IMR-90 (cell line): ENCODE data around the gene CYTH1. TPM values are rescaled to one million over a fixed set of nuclear protein-coding genes. Genes with fewer than 3 reads are reported as not detected.

ENCODE experiments used
- ATAC-seq: fragments of 200-7000 bp; cut with Tn5 transposase; 2 replicates; pipeline ENCODE4 v1.9.1; 2020; ENCODE audit warnings: low read depth, mild to moderate bottlenecking, moderate library complexity
- BruUV-seq: library from RNA; stranded (reverse); fragments of 400-500 nt; replicated peaks from 2 replicates; lab custom pipeline; 2021; lab: Mats Ljungman, UMichigan
- CTCF ChIA-PET: fragments of 300-600 bp; formaldehyde crosslinking; extraction: SDS; loops from one replicate; lab custom pipeline; 2021; ENCODE audit warnings: antibody characterized with exemption; lab: Yijun Ruan, JAX
- POLR2A ChIA-PET: fragments of 300-600 bp; sonication (Branson Sonifier 250); formaldehyde crosslinking; loops from one replicate; lab custom pipeline; 2022; ENCODE audit warnings: antibody characterized with exemption; ENCODE audit not compliant: unreplicated experiment; lab: Charles Lee
- DNase-seq: peaks from one replicate; pipeline ENCODE4 v3.0.0; 2013
- H2AFZ ChIP-seq: replicated peaks from 2 replicates; pipeline ENCODE3; 2013; ENCODE audit warnings: low read length, mild to moderate bottlenecking; ENCODE audit not compliant: poor library complexity
- H2AK5ac ChIP-seq: 2 replicates; pipeline ENCODE4 v1.6.1; 2013; ENCODE audit warnings: low read depth, low read length, inconsistent platforms
- H2AK9ac ChIP-seq: replicated peaks from 2 replicates; pipeline ENCODE3; 2013; ENCODE audit warnings: mild to moderate bottlenecking, low read depth, low read length, moderate library complexity; ENCODE audit not compliant: poor library complexity
- H2BK120ac ChIP-seq: 2 replicates; pipeline ENCODE4 v1.6.1; 2013; ENCODE audit warnings: low read depth, low read length, inconsistent platforms
- H2BK15ac ChIP-seq: 3 replicates; pipeline ENCODE4 v1.6.1; 2013; ENCODE audit warnings: low read depth, low read length, inconsistent platforms
- H2BK20ac ChIP-seq: 2 replicates; pipeline ENCODE4 v1.6.1; 2013; ENCODE audit warnings: low read depth, mild to moderate bottlenecking, inconsistent platforms, low read length, moderate library complexity
- H2BK5ac ChIP-seq: 2 replicates; pipeline ENCODE4 v1.6.1; 2013; ENCODE audit warnings: mild to moderate bottlenecking, low read depth, low read length, inconsistent platforms; ENCODE audit not compliant: poor library complexity, severe bottlenecking
- H3K14ac ChIP-seq: replicated peaks from 2 replicates; pipeline ENCODE4 v1.6.1; 2013; ENCODE audit warnings: low read depth, low read length, inconsistent platforms
- H3K18ac ChIP-seq: 2 replicates; pipeline ENCODE4 v1.6.1; 2013; ENCODE audit warnings: low read depth, low read length, control low read depth
- H3K23ac ChIP-seq: 2 replicates; pipeline ENCODE4 v1.6.1; 2013; ENCODE audit warnings: low read depth, low read length, inconsistent platforms
- H3K27ac ChIP-seq: 2 replicates; pipeline ENCODE4 v1.5.1; 2013; ENCODE audit warnings: mild to moderate bottlenecking, control low read depth, low read length; ENCODE audit not compliant: insufficient read depth
- H3K27me3 ChIP-seq: 2 replicates; pipeline ENCODE4 v1.6.1; 2013; ENCODE audit warnings: low read length; ENCODE audit not compliant: control insufficient read depth, insufficient read depth
- H3K36me3 ChIP-seq: 2 replicates; pipeline ENCODE4 v1.6.1; 2013; ENCODE audit warnings: low read length, mixed read lengths; ENCODE audit not compliant: control insufficient read depth, insufficient read depth
- H3K4ac ChIP-seq: 2 replicates; pipeline ENCODE4 v1.6.1; 2013; ENCODE audit warnings: low read depth, low read length, inconsistent platforms
- H3K4me1 ChIP-seq: 2 replicates; pipeline ENCODE4 v1.6.1; 2013; ENCODE audit warnings: low read length, mixed read lengths; ENCODE audit not compliant: control insufficient read depth, insufficient read depth
- H3K4me2 ChIP-seq: 2 replicates; pipeline ENCODE4 v1.6.1; 2013; ENCODE audit warnings: low read depth, mild to moderate bottlenecking, control low read depth, low read length, moderate library complexity
- H3K4me3 ChIP-seq: 2 replicates; pipeline ENCODE4 v1.5.1; 2013; ENCODE audit warnings: low read depth, mild to moderate bottlenecking, control low read depth, low read length, moderate library complexity; ENCODE audit not compliant: insufficient read depth
- H3K56ac ChIP-seq: 2 replicates; pipeline ENCODE4 v1.6.1; 2013; ENCODE audit warnings: low read length, inconsistent platforms; ENCODE audit not compliant: insufficient read depth; ENCODE audit errors: extremely low read depth
- H3K79me1 ChIP-seq, 2 experiments: 2 replicates each; pipeline ENCODE4 v1.6.1; 2013; ENCODE audit warnings: low read length in 2 of 2, inconsistent platforms in 1 of 2, low read depth in 1 of 2
- H3K9ac ChIP-seq: 2 replicates; pipeline ENCODE4 v1.6.1; 2013; ENCODE audit warnings: low read depth, low read length, control low read depth
- H3K9me1 ChIP-seq: 2 replicates; pipeline ENCODE4 v1.6.1; 2013; ENCODE audit warnings: low read length, inconsistent platforms; ENCODE audit not compliant: insufficient read depth
- H3K9me3 ChIP-seq: 2 replicates; pipeline ENCODE4 v1.6.1; 2013; ENCODE audit warnings: low read length; ENCODE audit not compliant: control insufficient read depth, insufficient read depth
- H4K20me1 ChIP-seq: 2 replicates; pipeline ENCODE4 v1.6.1; 2013; ENCODE audit warnings: low read length, inconsistent platforms; ENCODE audit not compliant: insufficient read depth
- H4K5ac ChIP-seq: 2 replicates; pipeline ENCODE4 v1.6.1; 2013; ENCODE audit warnings: mild to moderate bottlenecking, low read depth, low read length, control low read depth
- H4K8ac ChIP-seq, 2 experiments: 2 replicates each; pipeline ENCODE4 v1.6.1; 2013; ENCODE audit warnings: low read depth in 2 of 2, low read length in 2 of 2, control low read depth in 1 of 2, inconsistent platforms in 1 of 2
- H4K91ac ChIP-seq: 2 replicates; pipeline ENCODE4 v1.6.1; 2013; ENCODE audit warnings: low read depth, low read length, inconsistent platforms; ENCODE audit not compliant: insufficient read depth
- BHLHE40 ChIP-seq: fragments of 150-350 bp; IDR thresholded peaks from 2 replicates; pipeline ENCODE4 v1.6.1; 2016; ENCODE audit warnings: mild to moderate bottlenecking, low read depth, low read length
- CEBPB ChIP-seq: IDR thresholded peaks from 2 replicates; pipeline ENCODE4 v1.6.1; 2012; ENCODE audit warnings: low read depth, low read length, improper control_type of control experiment
- CHD1 ChIP-seq: IDR thresholded peaks from 2 replicates; pipeline ENCODE4 v1.6.1; 2012; ENCODE audit warnings: low read depth, low read length, improper control_type of control experiment
- FOS ChIP-seq: fragments of 150-350 bp; IDR thresholded peaks from 2 replicates; pipeline ENCODE4 v1.6.1; 2016; ENCODE audit warnings: low read depth, low read length
- MAFK ChIP-seq: IDR thresholded peaks from 2 replicates; pipeline ENCODE4 v1.6.1; 2012; ENCODE audit warnings: low read depth, low read length, improper control_type of control experiment
- MAZ ChIP-seq: IDR thresholded peaks from 2 replicates; pipeline ENCODE4 v1.6.1; 2012; ENCODE audit warnings: low read depth, mild to moderate bottlenecking, low read length, improper control_type of control experiment, moderate library complexity, borderline replicate concordance
- MXI1 ChIP-seq: IDR thresholded peaks from 2 replicates; pipeline ENCODE4 v1.6.1; 2012; ENCODE audit warnings: low read depth, mild to moderate bottlenecking, low read length, moderate library complexity, borderline replicate concordance
- NFE2L2 ChIP-seq: fragments of 150-350 bp; IDR thresholded peaks from 2 replicates; pipeline ENCODE4 v1.6.1; 2016; ENCODE audit warnings: low read depth, mild to moderate bottlenecking, low read length
- POLR2A ChIP-seq: IDR thresholded peaks from 2 replicates; pipeline ENCODE4 v1.6.1; 2012; ENCODE audit warnings: mild to moderate bottlenecking, low read depth, low read length
- RAD21 ChIP-seq: IDR thresholded peaks from 2 replicates; pipeline ENCODE4 v1.6.1; 2012; ENCODE audit warnings: low read length, improper control_type of control experiment
- RCOR1 ChIP-seq: IDR thresholded peaks from 2 replicates; pipeline ENCODE4 v1.6.1; 2012; ENCODE audit warnings: mild to moderate bottlenecking, low read length, improper control_type of control experiment; ENCODE audit not compliant: insufficient replicate concordance
- RFX5 ChIP-seq: IDR thresholded peaks from 2 replicates; pipeline ENCODE4 v1.8.0; 2012; ENCODE audit warnings: low read depth, mild to moderate bottlenecking, low read length, moderate library complexity
- SMC3 ChIP-seq: fragments of 150-350 bp; IDR thresholded peaks from 2 replicates; pipeline ENCODE4 v1.6.1; 2016; ENCODE audit warnings: low read depth, mild to moderate bottlenecking, antibody characterized with exemption, low read length, moderate library complexity
- WGBS, 2 experiments: methylation state at CpG; one replicate each; pipeline versions ENCODE4 v1.1.5 to v1.1.7; 2013; ENCODE audit warnings: missing lambda C conversion rate in 2 of 2; ENCODE audit not compliant: insufficient read length in 1 of 2; ENCODE audit errors: extremely low coverage in 2 of 2; 5-methylcytosine and 5-hydroxymethylcytosine counted together
- dilution Hi-C: fragments of 300-500 bp; cut with HindIII; formaldehyde crosslinking; loops from one replicate; pipeline ENCODE4 v1.14.3; 2018; ENCODE audit warnings: low sequenced_read_pairs; ENCODE audit not compliant: unreplicated experiment
- in situ Hi-C: fragments of 300-500 bp; cut with MboI; formaldehyde crosslinking; loops from 3 replicates; pipeline ENCODE4 v1.14.3; 2019; ENCODE audit warnings: low sequenced_read_pairs, inconsistent platforms, mixed read lengths
- intact Hi-C: fragments of 100-400 bp; cut with micrococcal nuclease; formaldehyde crosslinking; loops from 2 replicates; pipeline ENCODE4 v1.10.0; 2022
- polyA plus RNA-seq, 3 experiments: library from polyadenylated mRNA; depleted of rRNA; stranded (reverse); fragments of >200 nt; gene quantifications; 2 replicates each; pipeline ENCODE4 v1.2.3, GENCODE V29; 2012; ENCODE audit warnings: low replicate concordance in 1 of 3
- total RNA-seq: library from RNA; depleted of rRNA; stranded (reverse); fragments of >200 nt; gene quantifications from 2 replicates; pipeline ENCODE4 v1.2.3, GENCODE V29; 2012
- TF ChIP-seq, protein P1 (sequence below): fragments of 150-350 bp; IDR thresholded peaks from 2 replicates; pipeline ENCODE4 v1.6.1; 2017; ENCODE audit warnings: mild to moderate bottlenecking, antibody characterized with exemption, low read length, low read depth
- TF ChIP-seq, protein P2 (sequence below): conservative IDR thresholded peaks from 2 replicates; pipeline ENCODE4 v1.5.1; 2012; ENCODE audit warnings: mild to moderate bottlenecking, low read depth, low read length, improper control_type of control experiment

CYTH1 gene
- total and polyA plus RNA-seq, 2 of the 4 experiments (the other 2 are of a cell fraction): 7.9 to 12.4 TPM

DNA sequence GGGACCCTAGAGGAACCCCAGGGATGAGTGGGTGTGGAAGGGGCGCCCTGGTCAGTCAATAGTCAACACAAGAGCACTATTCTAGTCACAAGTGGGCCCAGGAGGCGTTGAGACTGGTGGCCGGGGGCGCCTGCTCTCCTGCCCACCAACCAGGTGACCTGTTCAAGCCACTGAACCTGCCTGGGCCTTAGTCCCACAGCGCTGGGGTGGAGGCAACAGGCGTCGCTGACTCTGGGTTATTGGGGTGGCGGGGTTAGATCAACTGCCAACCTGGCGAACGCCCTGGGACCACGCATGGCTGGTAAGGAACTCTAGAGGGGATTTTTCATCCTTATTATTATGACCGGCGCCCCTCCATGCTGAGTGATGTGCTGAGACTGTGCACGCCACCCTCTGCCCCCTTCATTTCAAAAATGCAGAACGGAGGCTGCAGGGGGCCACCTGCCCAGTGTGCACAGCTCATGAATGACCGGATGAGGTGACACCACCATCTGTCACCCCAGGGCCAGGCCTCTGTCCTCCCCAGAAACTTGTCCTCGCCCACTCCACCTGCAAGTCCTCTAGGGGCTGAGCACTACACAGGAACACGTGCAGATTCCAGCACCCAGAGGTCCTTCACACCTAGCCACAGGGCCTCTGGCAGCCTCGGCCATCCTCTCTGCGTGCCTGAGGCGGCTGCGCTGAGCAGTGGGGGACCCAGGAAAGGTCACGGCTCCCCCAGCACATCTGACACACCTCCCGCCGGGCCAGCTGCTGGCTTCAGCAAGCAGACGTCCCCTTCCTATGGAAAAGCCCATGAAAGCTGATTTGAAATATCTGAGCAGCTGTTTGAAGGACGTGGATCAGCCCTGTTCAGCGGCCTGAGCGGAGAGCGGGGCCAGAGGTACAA lies 153.3 kb downstream of the CYTH1 start:
- Histone ChIP-seq H4K5ac (no peak overlapping the region), H3K9ac (no peak overlapping the region), H3K9me1 (no peaks in the 10 kb centered on the region), H3K14ac (no peak overlapping the region), H4K91ac (no peak overlapping the region), H2BK5ac (no peak overlapping the region), H3K27ac (no peak overlapping the region), H2BK20ac (no peak overlapping the region), H4K20me1 (no peaks in the 10 kb centered on the region), H3K79me1 (no peaks in the 10 kb centered on the region), H4K8ac (no peak overlapping the region), H3K27me3 (peaks cover 8% of the 10 kb centered on the region), H3K56ac (no peak overlapping the region), H2AFZ (no peak overlapping the region), H2BK15ac (no peak overlapping the region), H3K23ac (no peak overlapping the region), H3K4me3 (no peak overlapping the region), H2AK9ac (no peak overlapping the region), H3K18ac (no peak overlapping the region), H3K9me3 (no peaks in the 10 kb centered on the region), H2AK5ac (no peak overlapping the region), H3K4me1 (no peaks in the 10 kb centered on the region), H3K4ac (no peak overlapping the region), H2BK120ac (no peak overlapping the region), H3K36me3 (no peaks in the 10 kb centered on the region), H3K4me2 (no peak overlapping the region)
- no peak for ATAC-seq
- WGBS, 2 experiments: 90% methylated on average over 10 of the region's 30 CpGs; no CpG with 5 or more reads in 1 of the 2 experiments
- intact Hi-C loops (no loop called here), dilution Hi-C loops (no loop called here), in situ Hi-C loops (no loop called here)
- ChIA-PET CTCF (no interaction called here), POLR2A (no interaction called here)
- no TSS peak for BruUV-seq
- no peak for DNase-seq
- TF ChIP-seq FOS (no peak), MXI1 (no peak), MAFK (no peak), MAZ (no peak), CHD1 (no peak), RAD21 (no peak), BHLHE40 (no peak), SMC3 (no peak), NFE2L2 (no peak), POLR2A (no peak), RFX5 (no peak), RCOR1 (no peak), CEBPB (no peak)
- TF ChIP-seq, protein P1, sequence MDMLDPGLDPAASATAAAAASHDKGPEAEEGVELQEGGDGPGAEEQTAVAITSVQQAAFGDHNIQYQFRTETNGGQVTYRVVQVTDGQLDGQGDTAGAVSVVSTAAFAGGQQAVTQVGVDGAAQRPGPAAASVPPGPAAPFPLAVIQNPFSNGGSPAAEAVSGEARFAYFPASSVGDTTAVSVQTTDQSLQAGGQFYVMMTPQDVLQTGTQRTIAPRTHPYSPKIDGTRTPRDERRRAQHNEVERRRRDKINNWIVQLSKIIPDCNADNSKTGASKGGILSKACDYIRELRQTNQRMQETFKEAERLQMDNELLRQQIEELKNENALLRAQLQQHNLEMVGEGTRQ: no peak
- TF ChIP-seq, protein P2, sequence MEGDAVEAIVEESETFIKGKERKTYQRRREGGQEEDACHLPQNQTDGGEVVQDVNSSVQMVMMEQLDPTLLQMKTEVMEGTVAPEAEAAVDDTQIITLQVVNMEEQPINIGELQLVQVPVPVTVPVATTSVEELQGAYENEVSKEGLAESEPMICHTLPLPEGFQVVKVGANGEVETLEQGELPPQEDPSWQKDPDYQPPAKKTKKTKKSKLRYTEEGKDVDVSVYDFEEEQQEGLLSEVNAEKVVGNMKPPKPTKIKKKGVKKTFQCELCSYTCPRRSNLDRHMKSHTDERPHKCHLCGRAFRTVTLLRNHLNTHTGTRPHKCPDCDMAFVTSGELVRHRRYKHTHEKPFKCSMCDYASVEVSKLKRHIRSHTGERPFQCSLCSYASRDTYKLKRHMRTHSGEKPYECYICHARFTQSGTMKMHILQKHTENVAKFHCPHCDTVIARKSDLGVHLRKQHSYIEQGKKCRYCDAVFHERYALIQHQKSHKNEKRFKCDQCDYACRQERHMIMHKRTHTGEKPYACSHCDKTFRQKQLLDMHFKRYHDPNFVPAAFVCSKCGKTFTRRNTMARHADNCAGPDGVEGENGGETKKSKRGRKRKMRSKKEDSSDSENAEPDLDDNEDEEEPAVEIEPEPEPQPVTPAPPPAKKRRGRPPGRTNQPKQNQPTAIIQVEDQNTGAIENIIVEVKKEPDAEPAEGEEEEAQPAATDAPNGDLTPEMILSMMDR: no peak
